GM19035 (cell line): Measurements from ENCODE around the gene PFKFB2.

Experiments used
- ATAC-seq: cut with Tn5 transposase; IDR thresholded peaks from one replicate; pipeline ENCODE4 v1.9.1; 2021; ENCODE audit not compliant: unreplicated experiment

Gene PFKFB2

DNA sequence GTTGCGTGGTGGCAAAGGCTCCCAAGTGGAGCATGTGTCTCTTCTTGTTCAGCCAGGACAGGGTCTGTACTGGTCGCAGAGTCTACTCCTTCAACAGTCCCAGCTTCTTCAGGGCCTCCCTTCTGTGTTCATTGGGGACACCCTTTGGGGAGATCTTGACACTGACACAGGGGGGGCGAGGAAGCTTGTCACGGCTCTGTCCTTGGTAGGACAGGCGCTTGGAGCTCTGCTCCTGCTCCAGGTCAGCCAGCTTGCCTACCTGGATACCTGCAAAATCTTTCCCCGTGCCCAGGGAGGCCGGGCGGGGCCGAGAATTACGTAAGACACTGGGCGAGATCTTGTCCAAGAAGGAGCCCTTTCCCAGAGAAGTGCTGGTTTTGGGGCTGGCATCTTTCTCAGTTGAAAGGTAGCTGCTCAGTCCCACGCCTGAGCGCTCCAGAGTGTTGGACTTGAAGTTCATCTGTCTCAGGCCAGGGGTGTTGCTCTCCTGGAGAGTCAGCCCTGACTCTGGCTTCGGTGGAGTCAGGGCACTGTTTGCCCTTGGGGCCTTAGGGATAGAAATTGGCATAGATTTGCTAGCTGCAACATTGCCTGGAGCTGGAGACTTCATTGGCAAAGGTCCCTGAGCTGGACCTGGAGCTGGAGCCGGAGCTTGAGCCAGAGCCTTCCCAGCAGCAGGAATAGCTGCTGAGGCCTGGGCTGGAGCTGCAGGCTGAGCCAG is 31.0 kb upstream of the PFKFB2 start:
- no peak for ATAC-seq

DNA sequence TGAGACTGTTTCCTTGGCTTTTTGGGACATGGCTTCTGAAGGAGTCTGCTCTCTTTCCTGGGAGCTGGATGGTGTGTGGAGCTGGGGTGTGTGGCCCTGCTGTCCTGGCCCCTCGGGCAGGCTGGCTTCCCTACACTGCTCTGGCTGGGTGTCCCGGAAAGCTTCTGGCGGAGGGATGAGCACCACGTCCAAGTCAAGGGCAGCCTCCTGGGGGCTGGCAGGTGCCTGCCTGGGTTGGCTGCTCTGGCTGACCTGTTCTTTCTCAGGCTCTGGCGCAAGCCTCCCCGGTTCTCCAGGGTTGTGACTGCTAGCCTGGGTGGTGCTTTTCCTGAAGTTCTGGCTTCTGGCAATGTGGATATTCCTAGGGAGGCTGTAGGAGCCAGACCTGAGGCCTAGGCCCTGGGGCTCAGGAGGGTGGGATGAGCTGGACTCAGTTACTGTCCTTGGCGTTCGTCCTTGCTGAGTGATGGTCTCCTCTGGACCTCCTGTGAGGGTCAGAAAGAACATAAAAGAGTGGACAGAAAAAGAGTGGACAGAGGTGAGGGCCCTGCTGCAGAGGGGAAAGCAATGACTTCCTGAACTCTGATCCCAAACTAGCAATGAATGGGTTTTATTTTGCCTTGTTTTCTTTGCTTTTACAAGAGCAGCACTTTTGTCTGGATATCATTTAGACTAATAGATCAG is 29.9 kb upstream of the PFKFB2 start:
- no peak for ATAC-seq

- no peak for ATAC-seq
Observed at GRCh38 chr1:207024202-207025145, 28.6 kb upstream of the PFKFB2 start.

GRCh38 chr1:207025146-207025880 is 27.8 kb upstream of the PFKFB2 start:
- ATAC-seq = no peak

DNA sequence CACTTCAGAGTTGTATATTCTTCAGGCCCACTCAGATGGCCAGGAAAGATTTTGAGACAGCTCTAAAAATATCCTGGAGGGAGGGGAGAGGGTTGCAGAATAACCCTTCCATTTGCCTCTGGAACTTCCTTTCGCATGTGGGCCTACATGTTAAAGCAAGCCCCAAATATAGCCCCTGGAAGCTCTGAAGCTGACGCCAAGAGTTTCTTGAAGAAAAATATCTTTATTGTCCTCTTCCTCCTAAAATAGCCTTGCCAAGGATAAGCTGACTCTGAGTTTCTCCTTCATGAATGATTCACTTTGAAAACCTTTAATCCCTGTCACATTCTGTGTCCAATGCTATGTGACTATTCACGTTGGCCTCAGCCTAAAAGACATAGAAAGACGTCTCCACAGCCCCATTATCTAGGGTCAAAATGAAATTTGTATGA is 27.0 kb upstream of the PFKFB2 start:
- ATAC-seq = no peak

DNA sequence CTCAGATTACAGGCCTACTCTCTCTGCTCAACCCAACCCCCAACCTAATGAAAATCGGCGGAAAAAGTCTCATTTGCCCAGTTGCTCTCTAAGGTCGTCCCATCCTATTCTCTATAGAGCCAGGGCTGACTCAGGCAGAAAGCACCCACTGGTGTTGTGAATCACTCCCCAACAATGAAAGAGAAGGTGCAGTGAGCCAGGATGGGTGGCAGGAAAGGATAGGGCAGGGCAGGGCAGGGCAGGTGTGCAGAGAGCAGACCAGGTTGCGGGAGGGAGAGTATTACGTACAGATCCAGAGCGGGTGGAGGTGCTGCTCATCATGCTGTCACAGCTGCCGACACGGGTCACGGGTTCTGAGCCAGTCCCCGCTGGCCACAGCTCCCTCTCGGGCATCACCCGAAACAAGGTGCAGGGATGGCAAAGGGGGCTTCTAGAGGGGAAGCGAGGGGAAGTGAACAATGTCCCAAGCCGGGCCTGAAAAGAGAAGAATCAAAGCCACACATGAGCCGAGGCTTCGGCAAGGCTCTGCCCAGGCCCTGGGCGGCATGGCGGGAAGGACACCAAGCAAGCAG is 25.8 kb upstream of the PFKFB2 start:
- no peak for ATAC-seq

- no peak for ATAC-seq
Observed at GRCh38 chr1:207027921-207028320, 25.2 kb upstream of the PFKFB2 start.

DNA sequence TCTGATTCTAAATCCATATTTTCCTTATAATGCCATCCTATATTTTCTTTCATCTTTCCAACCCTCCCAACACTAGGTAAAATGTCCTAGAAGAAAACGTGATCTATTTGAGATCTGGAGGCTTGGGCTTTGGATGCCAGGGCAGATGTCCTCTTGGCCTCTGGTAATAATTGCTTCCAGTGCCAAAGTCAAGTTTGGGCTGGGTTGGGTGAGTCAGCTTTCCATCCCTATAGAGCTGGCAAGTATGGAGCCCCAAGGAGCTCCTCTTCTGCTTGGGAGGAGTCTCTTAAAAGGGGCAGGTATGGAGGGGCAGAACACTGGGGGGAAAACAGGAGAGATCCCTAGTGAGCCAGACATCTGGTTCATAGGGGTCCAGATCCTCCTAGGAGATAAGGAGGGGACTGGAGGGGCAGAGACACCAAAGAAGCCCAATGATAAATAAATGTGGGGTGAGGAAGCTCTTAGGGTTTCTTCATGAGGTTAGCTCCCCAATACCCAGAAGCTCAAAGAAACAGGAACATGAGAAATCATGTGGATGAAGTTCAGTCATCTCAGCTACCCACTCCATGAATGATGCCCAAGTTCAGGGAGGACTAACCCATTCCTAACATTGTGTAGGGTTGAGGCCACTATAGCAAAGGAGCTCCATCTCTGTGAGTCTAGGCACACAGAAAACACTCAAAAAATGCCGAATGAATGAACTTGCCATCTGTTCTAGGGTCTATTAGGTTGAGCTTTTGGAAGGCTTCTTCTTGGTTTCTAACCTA is 24.0 kb upstream of the PFKFB2 start:
- ATAC-seq = no peak

DNA sequence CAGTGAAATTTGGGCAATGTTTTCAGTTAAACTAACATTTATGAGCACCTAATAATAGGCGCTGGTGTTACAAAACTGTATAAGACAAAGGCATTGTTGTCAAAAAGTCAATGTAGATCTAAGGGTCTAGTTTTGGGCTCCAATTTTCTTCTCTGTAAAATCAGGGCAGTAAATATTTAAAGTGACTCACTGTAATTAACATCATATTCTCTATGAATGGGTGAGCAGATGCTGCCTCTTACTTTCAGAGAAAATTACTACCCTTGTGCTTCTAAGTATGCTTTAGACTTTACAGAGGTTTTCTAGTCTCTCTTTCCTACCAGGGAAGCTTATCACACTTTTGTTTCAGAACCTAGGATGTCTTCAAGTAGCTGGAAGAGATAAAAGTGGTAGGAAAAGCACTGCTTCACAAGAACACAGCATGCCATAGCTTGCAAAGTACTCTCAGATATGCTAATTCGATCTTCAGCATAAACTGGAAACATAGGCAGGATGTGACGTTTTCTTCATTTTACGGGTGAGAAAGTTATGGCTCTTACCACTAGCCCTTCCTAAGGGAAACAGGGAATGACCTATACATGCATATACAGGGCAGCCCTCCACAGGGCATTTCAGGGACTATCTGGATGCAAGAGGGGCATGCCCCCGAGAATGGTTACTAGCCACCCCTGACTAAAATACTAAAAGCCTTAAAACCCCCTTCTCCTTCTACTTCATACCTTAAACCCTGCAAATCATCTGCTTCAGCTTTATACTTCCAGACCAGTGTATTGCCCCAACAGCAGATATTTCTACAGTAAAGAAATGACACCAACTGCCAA is 23.2 kb upstream of the PFKFB2 start:
- ATAC-seq = no peak

GRCh38 chr1:207030522-207031009 is 22.5 kb upstream of the PFKFB2 start:
- ATAC-seq = no peak

DNA sequence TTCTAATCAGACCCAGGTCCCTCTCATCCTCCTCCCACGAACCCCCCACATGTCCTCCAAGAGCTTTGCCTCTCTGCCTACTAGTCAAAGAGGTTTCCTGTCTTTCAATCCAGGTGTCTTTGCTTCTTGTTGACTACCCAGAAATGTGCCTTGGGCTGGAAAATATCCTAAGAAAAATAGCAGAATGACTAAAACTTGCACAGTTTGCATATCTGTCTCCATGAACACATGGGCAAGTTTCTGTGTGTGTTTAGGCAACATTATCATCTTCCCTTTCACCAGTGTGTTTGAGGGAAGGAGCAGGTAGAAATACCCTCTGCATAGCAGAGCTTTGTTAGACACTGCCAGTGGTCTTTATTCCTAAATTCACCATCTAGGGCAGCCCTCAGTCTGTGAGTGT is 22.1 kb upstream of the PFKFB2 start:
- ATAC-seq = no peak

DNA sequence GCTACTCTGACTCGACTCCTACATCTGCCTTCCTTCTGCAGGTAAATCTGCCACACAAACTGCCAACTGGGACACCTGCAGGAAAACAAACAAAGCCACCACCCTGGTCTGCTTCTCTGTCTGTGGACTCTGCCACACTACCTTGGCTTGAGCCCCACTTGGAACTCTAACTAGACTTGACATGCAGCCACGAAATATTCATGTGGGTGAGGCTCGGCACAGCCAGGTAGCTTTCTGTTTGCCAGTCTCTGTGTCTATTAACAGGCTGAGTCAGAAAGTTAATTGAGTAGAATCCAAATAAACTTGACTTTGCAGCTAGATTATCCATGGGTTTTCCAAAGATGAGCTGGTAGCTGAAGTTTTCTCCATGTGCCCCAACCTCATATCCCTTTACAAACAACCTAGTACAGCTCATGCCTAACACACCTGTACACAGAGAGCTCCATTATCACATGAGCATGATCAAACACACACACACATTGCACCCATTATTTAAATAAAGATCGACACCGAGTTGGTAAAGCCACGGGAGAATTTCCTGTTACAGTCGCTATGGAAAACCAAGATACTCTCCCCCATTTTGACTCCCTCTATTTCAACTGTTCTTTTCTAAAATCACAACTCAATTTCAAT is 21.3 kb upstream of the PFKFB2 start:
- ATAC-seq = no peak

- ATAC-seq = no peak
Observed at GRCh38 chr1:207032528-207033017, 20.5 kb upstream of the PFKFB2 start, which contains the start of gene C1orf116. Gene C1orf116, minus strand, starts transcription at chr1:207032756. Its CDS starts 5,158 bp downstream, at chr1:207027598.

DNA sequence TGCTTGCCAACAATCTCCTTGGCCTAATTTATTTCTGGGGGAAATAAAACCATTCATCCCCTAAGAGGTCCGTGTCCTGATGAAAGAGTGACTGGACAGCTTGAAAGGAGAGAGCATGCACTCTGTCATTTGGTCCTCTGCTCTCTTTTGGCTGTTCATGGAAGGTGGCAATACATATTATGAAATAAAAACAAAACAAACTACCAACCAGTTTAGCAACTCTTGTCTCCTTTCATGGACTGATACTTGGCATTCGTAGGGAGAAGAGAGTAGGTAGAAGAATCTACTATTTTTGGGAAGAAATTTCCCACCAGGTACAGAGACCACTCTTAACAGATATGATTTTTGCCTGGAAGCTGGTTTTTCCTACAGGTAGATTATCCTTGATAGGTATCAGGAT is 19.8 kb upstream of the PFKFB2 start:
- no peak for ATAC-seq

DNA sequence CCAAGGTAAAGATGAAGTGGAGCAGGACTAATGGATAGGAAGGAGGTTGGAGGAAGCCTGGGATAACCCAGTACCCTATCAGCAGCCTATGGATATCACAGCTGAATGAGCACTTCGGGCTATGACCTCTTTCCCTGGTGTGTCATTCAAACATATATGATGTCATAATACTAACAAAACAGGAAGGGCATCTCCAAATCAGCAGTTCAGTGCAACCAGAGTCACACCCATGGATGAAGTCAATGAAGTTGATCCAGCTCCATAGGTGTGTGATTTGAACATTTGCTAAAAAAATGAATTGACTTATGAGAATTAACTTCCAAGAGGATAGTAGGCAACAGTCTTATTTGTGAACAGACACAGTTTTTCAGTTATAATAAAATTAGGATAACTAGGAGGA is 18.9 kb upstream of the PFKFB2 start:
- no peak for ATAC-seq

DNA sequence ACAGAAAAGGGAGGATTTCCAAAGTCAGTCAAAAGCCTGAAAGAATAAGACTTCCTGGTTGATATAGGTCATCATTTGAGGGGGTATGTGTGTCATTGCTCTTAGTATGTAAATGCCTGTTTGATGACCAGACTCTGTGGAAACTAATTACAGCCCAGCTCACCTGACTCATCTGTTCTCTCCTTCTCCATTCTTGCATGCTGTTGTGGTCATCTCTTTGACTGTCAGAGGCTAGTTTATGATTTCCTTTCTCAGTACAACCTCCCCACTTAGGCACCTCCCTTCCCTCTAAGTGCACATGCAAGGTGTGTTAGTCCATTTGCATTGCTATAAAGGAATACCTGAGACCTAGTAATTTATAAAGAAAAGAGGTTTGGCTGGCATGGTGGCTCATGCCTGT is 18.1 kb upstream of the PFKFB2 start:
- ATAC-seq = no peak

GRCh38 chr1:207035877-207036551 is 17.1 kb upstream of the PFKFB2 start:
- no peak for ATAC-seq
